ENCODE measurements around the gene AVEN. TPM values are rescaled to one million over a fixed set of nuclear protein-coding genes. Genes with fewer than 3 reads are reported as not detected.

Gene AVEN
- total RNA-seq, 1 experiment from 2014 or later, result 17.0 TPM

DNA sequence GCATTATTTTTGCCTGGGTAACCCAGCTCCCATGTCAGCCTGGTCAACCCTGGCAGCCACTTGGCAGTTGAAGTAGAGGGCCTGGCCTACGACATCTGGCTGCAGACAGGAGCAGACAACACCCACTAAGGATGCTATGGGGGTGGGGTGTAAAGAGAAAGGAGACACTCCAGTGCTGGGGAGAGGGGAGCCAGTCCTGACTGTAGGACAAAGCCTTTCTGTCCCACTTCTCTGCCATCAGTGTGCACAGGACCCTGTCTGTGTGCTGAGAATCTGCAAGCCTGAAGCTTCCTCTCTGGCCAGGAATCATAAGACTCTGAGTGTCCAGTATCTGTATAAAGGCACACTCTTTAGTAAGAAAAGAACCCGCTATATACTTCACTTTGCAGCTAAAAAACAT lies 167.0 kb downstream of the AVEN start:
- Histone ChIP-seq H3K9me3 (ENCODE audit: low read depth, low read length, poor library complexity, severe bottlenecking) (no peaks in the 10 kb centered on the region), H3K4me3 (ENCODE audit: low read depth, low read length, poor library complexity, severe bottlenecking) (no peak overlapping the region), H3K36me3 (ENCODE audit: insufficient read depth, low read length, poor library complexity, severe bottlenecking) (no peaks in the 10 kb centered on the region), H3K27me3 (replicated peaks; ENCODE audit: insufficient read depth, low read depth, low read length, poor library complexity) (no peaks in the 10 kb centered on the region), H3K4me1 (ENCODE audit: insufficient read depth, low read length, poor library complexity, severe bottlenecking) (no peaks in the 10 kb centered on the region), H3K27ac (ENCODE audit: low read depth, low read length, poor library complexity, severe bottlenecking) (no peak overlapping the region)
- no peak for DNase-seq (ENCODE audit: low spot score)
- no peak for TF ChIP-seq EZH2 (IDR thresholded peaks at IDR 0.05; ENCODE audit: borderline replicate concordance, low read depth, low read length, poor library complexity, severe bottlenecking)
- TF ChIP-seq, protein P1, sequence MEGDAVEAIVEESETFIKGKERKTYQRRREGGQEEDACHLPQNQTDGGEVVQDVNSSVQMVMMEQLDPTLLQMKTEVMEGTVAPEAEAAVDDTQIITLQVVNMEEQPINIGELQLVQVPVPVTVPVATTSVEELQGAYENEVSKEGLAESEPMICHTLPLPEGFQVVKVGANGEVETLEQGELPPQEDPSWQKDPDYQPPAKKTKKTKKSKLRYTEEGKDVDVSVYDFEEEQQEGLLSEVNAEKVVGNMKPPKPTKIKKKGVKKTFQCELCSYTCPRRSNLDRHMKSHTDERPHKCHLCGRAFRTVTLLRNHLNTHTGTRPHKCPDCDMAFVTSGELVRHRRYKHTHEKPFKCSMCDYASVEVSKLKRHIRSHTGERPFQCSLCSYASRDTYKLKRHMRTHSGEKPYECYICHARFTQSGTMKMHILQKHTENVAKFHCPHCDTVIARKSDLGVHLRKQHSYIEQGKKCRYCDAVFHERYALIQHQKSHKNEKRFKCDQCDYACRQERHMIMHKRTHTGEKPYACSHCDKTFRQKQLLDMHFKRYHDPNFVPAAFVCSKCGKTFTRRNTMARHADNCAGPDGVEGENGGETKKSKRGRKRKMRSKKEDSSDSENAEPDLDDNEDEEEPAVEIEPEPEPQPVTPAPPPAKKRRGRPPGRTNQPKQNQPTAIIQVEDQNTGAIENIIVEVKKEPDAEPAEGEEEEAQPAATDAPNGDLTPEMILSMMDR (conservative IDR thresholded peaks at IDR 0.05; ENCODE audit: low read depth, low read length), result no peak
- CTCF ChIA-PET, result no interaction called here
- POLR2A ChIA-PET (ENCODE audit: low non-redundant PET), result no interaction called here
- no TSS peak for BruUV-seq (replicated peaks)
- intact Hi-C loops (cut with micrococcal nuclease; ENCODE audit: unreplicated experiment), result no loop called here

DNA sequence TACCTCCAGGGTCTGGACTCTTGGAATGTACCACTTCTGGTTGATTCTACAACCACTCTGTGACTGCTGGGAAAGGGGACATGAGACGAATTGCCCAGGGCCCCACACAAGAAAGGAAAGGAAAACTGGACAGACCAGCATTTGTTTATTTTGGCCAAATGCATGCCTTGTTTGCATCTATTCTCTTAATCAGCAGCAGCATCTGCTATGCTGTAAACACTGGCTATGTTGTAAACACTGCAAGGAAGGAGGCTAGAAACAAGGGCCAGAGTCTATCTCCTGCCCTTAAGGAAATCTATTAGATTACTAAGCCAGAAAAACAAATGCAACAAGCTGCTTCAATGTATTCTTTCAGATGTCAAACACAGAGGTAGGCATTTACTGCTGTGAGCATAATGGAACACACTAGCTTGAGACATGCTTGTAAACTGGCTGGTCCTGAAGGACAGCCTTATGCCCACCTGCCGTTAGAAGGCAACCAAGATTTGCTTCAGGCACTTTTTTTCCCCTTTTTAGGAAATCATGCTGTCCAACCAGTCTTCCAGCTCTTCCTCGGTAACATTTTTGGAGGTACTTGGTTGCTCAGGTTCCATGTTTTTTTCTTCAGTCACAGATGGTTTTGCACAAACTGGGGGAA lies 172.8 kb downstream of the AVEN start:
- Histone ChIP-seq H3K4me1 (ENCODE audit: insufficient read depth, low read length, poor library complexity, severe bottlenecking) (no peaks in the 10 kb centered on the region), H3K9me3 (ENCODE audit: low read depth, low read length, poor library complexity, severe bottlenecking) (no peaks in the 10 kb centered on the region), H3K27ac (ENCODE audit: low read depth, low read length, poor library complexity, severe bottlenecking) (no peak overlapping the region), H3K4me3 (ENCODE audit: low read depth, low read length, poor library complexity, severe bottlenecking) (no peak overlapping the region), H3K36me3 (ENCODE audit: insufficient read depth, low read length, poor library complexity, severe bottlenecking) (no peaks in the 10 kb centered on the region), H3K27me3 (replicated peaks; ENCODE audit: insufficient read depth, low read depth, low read length, poor library complexity) (no peaks in the 10 kb centered on the region)
- intact Hi-C loops (cut with micrococcal nuclease; ENCODE audit: unreplicated experiment), result no loop called here
- no TSS peak for BruUV-seq (replicated peaks)
- ChIA-PET CTCF (no interaction called here), POLR2A (ENCODE audit: low non-redundant PET) (no interaction called here)
- TF ChIP-seq, protein P1 (conservative IDR thresholded peaks at IDR 0.05; ENCODE audit: low read depth, low read length), result no peak
- TF ChIP-seq EZH2 (IDR thresholded peaks at IDR 0.05; ENCODE audit: borderline replicate concordance, low read depth, low read length, poor library complexity, severe bottlenecking), result no peak
- DNase-seq (ENCODE audit: low spot score), result no peak

DNA sequence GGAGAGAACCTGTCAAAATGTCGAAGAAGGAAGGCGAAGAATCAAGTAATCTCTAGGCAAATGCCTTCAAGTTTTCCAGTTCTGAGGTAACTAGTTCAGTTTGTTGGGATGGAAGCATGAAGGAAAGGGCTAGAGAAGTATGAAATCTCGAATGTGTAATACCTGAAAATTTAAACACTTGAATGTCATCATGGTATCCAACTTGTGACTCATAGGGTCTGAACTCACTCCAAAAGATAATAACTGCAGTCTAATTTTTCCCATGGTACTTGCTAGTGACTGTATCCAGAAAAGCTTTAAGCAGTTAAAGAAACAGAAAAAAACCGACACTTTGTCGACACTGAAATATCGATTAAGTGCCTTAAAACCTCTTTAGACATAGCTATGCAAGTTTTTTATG lies 173.6 kb downstream of the AVEN start:
- H3K9me3 ChIP-seq (ENCODE audit: low read depth, low read length, poor library complexity, severe bottlenecking), result no peaks in the 10 kb centered on the region
- BruUV-seq (replicated peaks), result no TSS peak
- no peak overlapping the region for H3K27ac ChIP-seq (ENCODE audit: low read depth, low read length, poor library complexity, severe bottlenecking)
- no peak for TF ChIP-seq EZH2 (IDR thresholded peaks at IDR 0.05; ENCODE audit: borderline replicate concordance, low read depth, low read length, poor library complexity, severe bottlenecking)
- TF ChIP-seq, protein P1 (conservative IDR thresholded peaks at IDR 0.05; ENCODE audit: low read depth, low read length), result no peak
- DNase-seq (ENCODE audit: low spot score), result no peak
- intact Hi-C loops (cut with micrococcal nuclease; ENCODE audit: unreplicated experiment), result no loop called here
- CTCF ChIA-PET, result no interaction called here
- POLR2A ChIA-PET (ENCODE audit: low non-redundant PET), result no interaction called here
- no peak overlapping the region for H3K4me3 ChIP-seq (ENCODE audit: low read depth, low read length, poor library complexity, severe bottlenecking)
- no peaks in the 10 kb centered on the region for H3K4me1 ChIP-seq (ENCODE audit: insufficient read depth, low read length, poor library complexity, severe bottlenecking)
- H3K36me3 ChIP-seq (ENCODE audit: insufficient read depth, low read length, poor library complexity, severe bottlenecking), result no peaks in the 10 kb centered on the region
- H3K27me3 ChIP-seq (replicated peaks; ENCODE audit: insufficient read depth, low read depth, low read length, poor library complexity), result no peaks in the 10 kb centered on the region
